BJ (cell line): ENCODE results near the gene PEX16. TPM values are rescaled to one million over a fixed set of nuclear protein-coding genes. Genes with fewer than 3 reads are reported as not detected.

Source experiments
- CTCF ChIA-PET: fragments of 350-600 bp; formaldehyde crosslinking; extraction: SDS; loops from one replicate; lab custom pipeline; 2021; ENCODE audit warnings: antibody characterized with exemption, inconsistent platforms; lab: Yijun Ruan, JAX
- POLR2A ChIA-PET: fragments of 300-600 bp; sonication (Branson Sonifier 250); formaldehyde crosslinking; extraction: SDS; loops from one replicate; lab custom pipeline; 2021; ENCODE audit warnings: antibody characterized with exemption; lab: Charles Lee
- DNase-seq: peaks from one replicate; pipeline ENCODE4 v3.0.0-alpha.2; 2011; ENCODE audit warnings: low read depth
- H3K27me3 ChIP-seq: 2 replicates; pipeline ENCODE4 v1.6.0; 2011; ENCODE audit warnings: low read length; ENCODE audit not compliant: control insufficient read depth, insufficient read depth
- H3K36me3 ChIP-seq: 2 replicates; pipeline ENCODE4 v1.5.1; 2011; ENCODE audit warnings: low read length; ENCODE audit not compliant: control insufficient read depth, insufficient read depth
- H3K4me3 ChIP-seq: 2 replicates; pipeline ENCODE4 v1.5.1; 2011; ENCODE audit warnings: low read depth, mild to moderate bottlenecking, control low read depth, low read length
- CTCF ChIP-seq: IDR thresholded peaks from 2 replicates; pipeline ENCODE4 v1.5.1; 2011; ENCODE audit warnings: low read depth, mild to moderate bottlenecking, control low read depth, inconsistent platforms, low read length, moderate library complexity; ENCODE audit not compliant: insufficient read depth
- polyA plus RNA-seq: library from polyadenylated mRNA; depleted of rRNA; stranded (reverse); fragments of >200 nt; gene quantifications from 2 replicates; pipeline ENCODE4 v1.2.3, GENCODE V29; 2011

PEX16 gene
- polyA plus RNA-seq, 1 experiment, result 37.4 TPM

DNA sequence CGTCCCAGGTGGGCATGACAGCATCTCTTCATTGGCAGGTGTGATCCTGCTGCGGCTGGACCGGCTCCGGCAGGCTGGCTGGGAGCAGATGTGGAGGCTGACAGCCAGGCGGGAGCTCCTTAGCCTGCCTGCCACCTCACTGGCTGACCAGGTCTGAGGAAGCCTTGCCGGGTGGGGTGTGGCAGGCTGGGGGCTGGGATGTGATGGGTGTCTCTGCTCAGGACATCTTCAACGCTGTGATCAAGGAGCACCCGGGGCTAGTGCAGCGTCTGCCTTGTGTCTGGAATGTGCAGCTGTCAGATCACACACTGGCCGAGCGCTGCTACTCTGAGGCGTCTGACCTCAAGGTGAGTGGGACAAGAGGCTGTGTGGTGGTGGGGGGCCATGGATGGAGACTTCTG lies 8.3 kb upstream of the PEX16 start:
- peaks cover 2% of the 10 kb centered on the region for H3K36me3 ChIP-seq
- DNase-seq, result no peak
- peaks cover 23% of the 10 kb centered on the region for H3K27me3 ChIP-seq
- ChIA-PET POLR2A (no interaction called here), CTCF (interaction anchor here (0.9 to 2.1 kb wide), 2 partner anchors 8 to 39 kb away, joined by 3 to 8 read pairs; partner anchors contain the start of gene PEX16)
- TF ChIP-seq CTCF, result no peak
- no peak overlapping the region for H3K4me3 ChIP-seq

DNA sequence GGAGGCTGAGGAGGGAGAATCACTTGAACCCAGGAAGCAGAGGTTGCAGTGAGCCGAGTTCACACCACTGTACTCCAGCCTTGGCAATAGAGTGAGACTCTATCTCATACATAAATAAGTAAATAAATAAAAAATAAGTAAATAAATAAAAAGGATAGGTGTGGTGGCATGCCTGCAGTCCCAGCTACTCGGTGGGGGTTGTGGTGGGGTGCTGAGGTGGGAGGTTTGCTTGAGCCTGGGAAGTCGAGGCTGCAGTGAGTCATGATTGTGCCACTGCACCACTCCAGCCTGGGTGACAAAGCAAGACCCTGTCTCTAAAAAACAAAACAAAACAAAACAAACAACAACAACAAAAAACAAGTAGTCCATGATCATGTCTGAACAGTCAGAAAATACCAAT lies 7.9 kb upstream of the PEX16 start:
- Histone ChIP-seq H3K4me3 (no peak overlapping the region), H3K36me3 (peaks cover 2% of the 10 kb centered on the region), H3K27me3 (peaks cover 23% of the 10 kb centered on the region)
- CTCF ChIA-PET, result interaction anchor here (2.1 kb wide), 1 partner anchor 39 kb away, joined by 8 read pairs; no protein-coding TSS in a partner anchor
- TF ChIP-seq CTCF, result no peak
- no peak for DNase-seq
- POLR2A ChIA-PET, result no interaction called here

DNA sequence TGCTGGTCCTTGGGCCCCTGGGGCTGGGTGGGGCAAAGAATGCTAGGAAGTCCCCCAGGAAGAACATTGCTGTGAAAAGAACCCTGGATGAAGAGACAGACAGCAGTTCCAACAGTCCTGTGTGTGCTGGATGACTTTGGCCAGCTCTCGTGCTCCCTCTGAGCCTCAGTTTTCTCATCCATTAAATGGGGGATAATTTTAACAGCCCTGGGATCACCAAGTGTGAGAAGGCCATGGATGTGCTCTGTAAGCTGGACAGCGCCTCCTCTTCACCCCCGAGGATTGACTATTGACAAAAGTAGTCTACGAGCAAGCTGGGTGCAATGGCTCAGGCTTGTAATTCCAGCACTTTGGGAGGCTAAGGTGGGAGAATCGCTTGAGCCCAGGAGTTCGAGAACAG lies 7.2 kb upstream of the PEX16 start:
- Histone ChIP-seq H3K27me3 (peaks cover 23% of the 10 kb centered on the region), H3K4me3 (no peak overlapping the region), H3K36me3 (no peaks in the 10 kb centered on the region)
- no peak for TF ChIP-seq CTCF
- DNase-seq, result no peak
- POLR2A ChIA-PET, result no interaction called here
- CTCF ChIA-PET, result interaction anchor here (0.6 to 2.1 kb wide), 3 partner anchors 40 to 52 kb away, joined by 3 to 8 read pairs (median 4); no protein-coding TSS in a partner anchor

DNA sequence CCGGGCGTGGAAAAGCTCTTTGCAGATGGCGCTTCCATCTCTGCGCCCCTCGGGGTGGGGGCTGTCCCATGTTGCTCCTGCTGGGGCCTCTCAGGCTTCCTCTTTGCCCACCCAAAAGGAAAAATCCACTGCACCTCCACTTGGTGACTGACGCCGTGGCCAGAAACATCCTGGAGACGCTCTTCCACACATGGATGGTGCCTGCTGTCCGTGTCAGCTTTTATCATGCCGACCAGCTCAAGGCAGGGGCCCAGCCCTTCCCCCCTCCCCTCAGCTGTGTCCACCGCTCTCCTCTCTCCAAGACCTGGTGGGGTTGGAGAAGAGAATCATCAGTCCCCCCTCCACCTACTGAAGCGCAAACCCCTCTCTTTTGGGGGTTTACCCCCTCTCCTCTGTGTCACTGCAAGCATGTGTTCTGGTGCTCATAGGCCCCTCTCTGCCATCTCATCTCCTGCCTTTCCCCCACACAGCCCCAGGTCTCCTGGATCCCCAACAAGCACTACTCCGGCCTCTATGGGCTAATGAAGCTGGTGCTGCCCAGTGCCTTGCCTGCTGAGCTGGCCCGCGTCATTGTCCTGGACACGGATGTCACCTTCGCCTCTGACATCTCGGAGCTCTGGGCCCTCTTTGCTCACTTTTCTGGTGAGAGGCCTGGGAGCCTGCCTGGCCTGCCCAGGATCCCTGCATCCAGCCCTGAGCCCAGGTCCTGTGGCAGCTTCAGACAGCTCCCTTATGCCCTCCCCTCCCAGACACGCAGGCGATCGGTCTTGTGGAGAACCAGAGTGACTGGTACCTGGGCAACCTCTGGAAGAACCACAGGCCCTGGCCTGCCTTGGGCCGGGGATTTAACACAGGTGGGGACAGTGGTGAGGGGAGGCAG lies 6.6 kb upstream of the PEX16 start:
- H3K27me3 ChIP-seq, result peaks cover 23% of the 10 kb centered on the region
- H3K36me3 ChIP-seq, result no peaks in the 10 kb centered on the region
- DNase-seq, result no peak
- ChIA-PET POLR2A (interaction anchor here (0.6 kb wide), 1 partner anchor 1705 kb away, joined by 3 read pairs; no protein-coding TSS in a partner anchor), CTCF (interaction anchor here (0.6 to 2.1 kb wide), 3 partner anchors 40 to 51 kb away, joined by 3 to 8 read pairs (median 4); no protein-coding TSS in a partner anchor)
- H3K4me3 ChIP-seq, result no peak overlapping the region
- no peak for TF ChIP-seq CTCF

- POLR2A ChIA-PET, result no interaction called here
- no peak within 1 kb of the TSS for H3K4me3 ChIP-seq
- DNase-seq, result no peak
- no peak for TF ChIP-seq CTCF
- CTCF ChIA-PET, result no interaction called here
- H3K27me3 ChIP-seq, result peaks cover 23% of the 10 kb centered on the region
- no peaks in the 10 kb centered on the region for H3K36me3 ChIP-seq
Measured at GRCh38 chr11:45922425-45923082, 4.9 kb upstream of the PEX16 start, which contains the start of gene LARGE2. Gene LARGE2 (plus strand): TSS chr11:45922656. CDS start chr11:45922883, 227 bp downstream.
